RKO (cell line): ENCODE data around the gene PBOV1.
"Not testable (repeated sequence)": the region's sequence is repeated elsewhere in the genome, so short reads cannot be mapped to it uniquely, and the experiment has no call there.

Experiments
- DNase-seq: peaks from one replicate; pipeline ENCODE4 v3.0.0-alpha.2; 2016; ENCODE audit warnings: low spot score

The PBOV1 gene

GRCh38 chr6:138237463-138237862, 19.2 kb upstream of the PBOV1 start:
- no peak for DNase-seq

DNA sequence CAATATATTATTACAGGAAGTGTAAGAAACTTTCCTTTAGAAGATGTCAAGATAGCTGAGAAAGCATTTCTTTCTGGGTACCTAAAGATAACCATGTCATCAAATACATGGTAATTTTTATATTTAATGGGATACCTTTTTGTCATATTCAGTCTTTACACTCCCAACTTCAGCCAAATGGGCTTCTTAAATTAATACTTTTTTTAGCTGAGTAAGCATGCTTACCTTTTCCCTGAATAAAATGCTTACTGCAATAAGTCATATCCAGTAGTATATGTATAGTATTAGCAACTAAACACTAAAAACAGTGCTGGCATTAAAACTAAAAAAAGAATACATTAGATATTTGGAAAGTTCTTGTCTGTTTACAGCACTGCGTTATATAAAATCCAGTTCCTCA, 17.4 kb upstream of the PBOV1 start:
- DNase-seq, result no peak

DNA sequence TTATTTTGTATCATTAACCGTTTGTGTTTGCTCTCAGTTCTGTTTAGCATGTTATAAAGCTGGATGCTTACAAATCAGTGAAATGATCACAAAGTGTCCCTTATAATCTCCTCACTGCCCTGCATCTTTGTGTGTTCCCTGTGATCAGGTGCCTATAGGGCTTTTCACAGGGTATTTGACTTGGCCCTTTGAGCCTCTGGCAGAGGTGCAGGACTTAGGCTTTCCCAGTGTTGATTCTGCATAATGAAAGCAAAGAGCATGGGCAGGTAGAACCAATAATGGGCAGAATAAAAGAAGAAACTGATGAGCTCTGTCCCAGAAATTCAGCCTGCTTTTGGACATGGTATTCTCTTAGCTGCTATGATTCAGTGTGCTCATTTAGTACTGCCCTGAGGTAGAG, 16.9 kb upstream of the PBOV1 start:
- DNase-seq, result no peak

DNA sequence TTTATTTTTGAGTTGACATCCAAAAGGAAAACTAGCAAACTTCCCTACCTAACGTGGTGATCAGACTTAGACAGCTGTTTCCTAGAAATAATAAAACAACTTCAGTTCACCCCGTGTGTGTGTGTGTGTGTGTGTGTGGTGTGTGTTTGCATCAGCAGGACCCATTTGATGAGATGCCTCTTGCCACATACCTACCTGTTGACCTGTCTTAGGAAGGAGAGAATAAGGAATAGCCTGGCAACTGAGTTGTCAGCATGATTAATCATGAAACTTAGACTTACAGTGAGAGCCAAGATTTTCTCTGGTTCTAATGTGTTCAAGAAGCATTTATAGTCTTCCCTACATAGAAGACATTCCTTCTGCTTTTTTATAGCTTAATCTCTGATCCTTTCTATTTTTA, 16.1 kb upstream of the PBOV1 start:
- DNase-seq, result no peak

DNA sequence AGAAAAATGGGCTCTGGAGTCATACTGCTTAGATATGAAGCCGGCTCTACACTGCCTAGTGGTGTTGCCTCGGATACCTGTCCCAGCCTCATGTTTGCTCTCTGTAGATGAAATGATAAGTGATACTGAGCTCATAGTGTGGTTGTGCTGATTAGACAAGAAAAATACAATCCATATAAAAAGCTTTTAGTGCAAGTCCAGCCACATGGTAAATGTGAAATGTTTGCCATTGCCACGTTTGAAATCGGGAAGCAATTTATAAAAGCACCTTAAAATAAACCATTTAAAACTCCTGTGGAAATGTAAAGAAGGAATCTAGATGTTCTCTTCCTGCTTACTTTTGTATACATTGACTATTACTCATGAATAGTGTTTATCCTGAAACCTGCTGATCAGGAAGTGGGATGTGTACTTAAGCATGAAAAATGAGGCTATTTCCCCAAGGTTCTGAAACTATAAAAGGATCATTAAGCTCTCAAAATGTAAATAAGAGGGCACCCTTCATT, 13.1 kb upstream of the PBOV1 start:
- no peak for DNase-seq

GRCh38 chr6:138230759-138231380, 12.6 kb upstream of the PBOV1 start:
- no peak for DNase-seq

DNA sequence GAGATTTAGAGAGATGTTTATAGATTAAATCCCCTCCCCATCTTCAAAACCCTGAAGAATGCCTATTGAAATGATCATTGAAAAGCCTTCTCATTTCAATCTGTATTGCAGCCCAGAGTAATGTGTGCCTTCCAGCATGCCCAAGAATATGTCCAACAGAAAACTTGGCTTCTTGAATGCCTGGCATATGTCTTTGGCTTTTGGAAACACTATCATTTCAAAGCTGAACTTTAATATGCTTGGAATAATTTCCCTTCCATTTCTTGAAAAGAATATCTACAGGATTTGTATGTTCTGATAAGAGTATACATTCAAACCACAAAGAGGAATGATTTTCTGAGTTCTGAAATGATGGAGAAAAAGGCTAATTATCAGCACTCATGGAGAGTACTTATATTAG, 11.9 kb upstream of the PBOV1 start:
- no peak for DNase-seq

DNA sequence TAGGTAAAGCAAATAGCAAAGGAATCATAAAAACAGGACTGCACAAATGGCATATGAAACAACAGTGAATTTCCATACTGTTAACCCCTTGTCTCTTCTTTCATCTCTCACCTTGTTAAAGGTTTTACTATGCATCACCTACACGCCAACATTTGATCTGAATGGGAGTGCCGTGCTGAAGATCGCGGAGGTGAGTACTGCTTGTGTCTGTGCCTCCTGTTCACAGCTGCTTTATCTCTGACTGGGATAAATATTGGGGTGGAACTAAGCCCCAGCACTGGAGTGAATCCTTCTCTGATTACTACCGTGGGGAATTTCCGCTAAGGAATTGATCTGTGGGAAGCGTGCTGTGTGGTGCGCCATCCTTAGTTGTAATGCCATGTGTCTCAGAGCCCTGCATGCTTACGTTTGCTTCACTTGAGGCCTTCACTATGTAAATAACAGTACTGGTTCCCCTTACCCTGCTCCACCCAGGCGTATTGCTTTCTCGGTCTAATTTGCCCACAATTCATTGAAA, 11.4 kb upstream of the PBOV1 start:
- no peak for DNase-seq

DNA sequence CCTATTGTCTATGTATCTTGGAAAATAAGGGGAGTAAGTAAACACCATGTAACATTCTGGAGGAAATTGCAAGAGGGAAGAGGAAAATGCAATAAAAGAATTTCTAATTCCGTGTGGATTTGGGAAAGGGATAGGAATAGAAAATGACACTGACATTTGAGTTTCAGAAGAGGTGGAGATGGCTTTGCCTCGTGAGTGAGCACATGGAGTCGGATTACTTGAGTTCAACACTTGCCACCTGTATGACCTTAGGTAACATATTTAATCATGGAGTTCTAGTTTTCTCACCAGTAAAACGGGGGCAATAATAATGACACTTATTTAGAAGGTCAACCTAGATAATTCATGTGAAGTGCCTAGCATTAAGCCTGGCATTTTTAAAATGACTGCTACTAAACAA, 10.8 kb upstream of the PBOV1 start:
- no peak for DNase-seq

DNA sequence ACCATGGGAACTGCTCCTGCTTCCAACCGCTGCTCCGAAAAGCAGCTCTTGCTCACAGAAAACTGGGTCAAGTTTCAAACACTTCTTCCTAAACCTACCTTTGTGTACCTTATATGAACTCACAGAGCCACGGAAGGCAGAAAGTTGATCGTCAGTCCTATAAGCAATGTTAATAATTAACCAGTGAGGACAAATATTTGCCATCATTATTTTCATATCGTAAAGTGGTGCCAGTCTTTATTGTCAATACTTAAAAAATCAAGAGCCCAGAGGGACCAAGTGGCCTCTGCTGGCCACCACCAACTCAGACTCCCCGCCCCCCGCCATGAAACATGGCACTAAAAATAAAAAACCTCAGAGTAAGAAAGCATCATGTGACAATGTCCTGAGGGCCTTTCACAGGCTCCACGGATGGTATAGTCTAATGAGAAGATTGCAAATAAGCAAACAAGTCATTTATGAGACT, 9.1 kb upstream of the PBOV1 start:
- no peak for DNase-seq

DNA sequence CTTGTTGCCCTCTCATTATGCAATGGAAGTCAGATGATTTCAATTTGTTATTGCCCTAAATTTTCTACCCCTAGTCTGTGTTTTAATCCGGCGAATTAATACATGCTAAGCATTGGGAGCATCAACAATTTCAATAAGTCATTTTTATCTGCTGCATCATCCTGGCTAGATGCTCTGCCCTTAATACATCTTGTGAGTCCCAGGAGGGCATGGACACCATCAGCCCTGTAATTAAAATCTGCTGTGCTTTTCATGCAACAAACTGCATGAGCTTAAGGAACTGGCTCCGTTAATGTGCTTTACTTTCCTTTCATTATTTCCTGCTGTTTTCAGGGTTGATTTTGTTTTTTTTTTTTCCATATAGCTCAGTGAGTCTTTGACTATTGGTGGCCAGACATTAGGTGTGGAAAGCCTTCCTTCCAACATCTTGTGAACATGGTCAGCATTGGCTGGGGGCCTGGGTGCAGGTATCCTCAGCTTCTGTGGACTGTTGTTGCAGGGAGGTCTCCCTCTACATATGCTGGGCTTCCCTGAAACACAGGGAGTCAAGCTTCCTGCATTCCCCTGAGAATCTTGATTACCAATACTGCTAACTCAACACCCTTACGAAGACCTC, 8.5 kb upstream of the PBOV1 start:
- DNase-seq, result no peak

DNA sequence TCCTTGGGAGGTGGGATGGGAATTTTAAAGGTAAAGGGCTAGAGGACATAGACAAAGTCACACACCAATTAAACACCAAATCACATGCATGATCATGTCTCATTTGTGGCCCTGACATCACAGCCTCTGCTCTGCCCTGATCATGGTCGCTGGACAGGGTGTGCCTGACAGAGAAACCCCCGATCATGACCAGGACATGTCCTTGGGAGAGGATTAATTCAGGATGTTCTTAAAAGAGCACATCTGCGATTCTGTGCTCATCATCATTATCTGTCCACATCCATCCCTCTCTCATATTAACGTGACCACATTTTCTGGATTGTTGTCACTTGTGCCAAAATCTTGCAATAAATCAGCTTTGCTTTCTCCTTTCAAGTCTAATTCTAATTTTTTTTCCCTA, 7.7 kb upstream of the PBOV1 start:
- no peak for DNase-seq

- DNase-seq, result no peak
Measured at GRCh38 chr6:138222901-138223546, 4.7 kb upstream of the PBOV1 start.

GRCh38 chr6:138219901-138220300, 1.6 kb upstream of the PBOV1 start:
- DNase-seq, result no peak

- DNase-seq, result no peak
Measured at GRCh38 chr6:138219398-138219797, 1.1 kb upstream of the PBOV1 start.

- DNase-seq, result no peak
Measured at GRCh38 chr6:138215093-138215782, 3.1 kb downstream of the PBOV1 start.

GRCh38 chr6:138212530-138212929, 5.8 kb downstream of the PBOV1 start:
- not testable (repeated sequence) for DNase-seq

DNA sequence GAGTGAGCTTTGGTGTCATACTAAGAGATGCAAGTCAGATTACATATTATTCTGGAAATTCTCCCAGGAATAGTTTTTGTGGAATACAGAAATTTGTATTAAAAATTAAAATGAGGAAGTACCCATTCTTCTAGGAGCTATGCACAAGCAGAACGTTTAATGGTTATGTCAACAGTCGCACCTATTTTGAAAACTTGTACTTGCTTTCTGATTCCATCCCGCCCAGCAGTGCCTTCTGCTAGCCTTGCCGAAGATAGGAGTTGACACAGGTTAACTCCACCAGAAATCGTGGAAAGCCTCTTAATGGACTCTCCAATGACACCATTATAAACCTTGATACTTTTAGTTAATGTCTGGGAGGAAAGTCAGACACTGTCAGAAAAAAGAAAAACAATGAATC, 6.7 kb downstream of the PBOV1 start:
- no peak for DNase-seq

DNA sequence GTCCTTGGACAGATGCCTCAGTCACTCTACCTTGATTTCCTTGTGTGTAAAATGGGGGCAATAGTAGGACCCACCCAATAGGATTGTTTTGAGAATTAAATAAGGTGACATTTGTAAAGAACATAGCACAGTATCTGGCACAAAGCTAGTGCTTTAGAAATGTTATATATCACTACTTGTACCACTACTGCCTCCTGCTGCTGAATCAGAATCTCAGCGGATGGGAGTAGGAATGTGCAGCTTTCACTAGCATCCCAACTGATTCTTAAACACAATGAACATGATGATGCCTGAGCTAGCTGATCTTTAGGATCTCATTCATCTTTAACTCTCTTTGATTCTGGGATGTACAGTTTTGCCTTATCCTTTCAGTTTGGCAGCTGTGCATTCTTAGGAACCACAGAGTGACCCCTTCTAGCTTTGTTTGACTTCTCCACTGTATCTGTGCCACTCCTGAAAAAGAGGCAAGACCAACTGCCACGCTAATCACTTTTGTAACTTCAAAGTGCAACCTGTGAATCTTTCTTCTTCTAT, 7.2 kb downstream of the PBOV1 start:
- no peak for DNase-seq

- DNase-seq, result no peak
Measured at GRCh38 chr6:138206862-138207261, 11.4 kb downstream of the PBOV1 start.

DNA sequence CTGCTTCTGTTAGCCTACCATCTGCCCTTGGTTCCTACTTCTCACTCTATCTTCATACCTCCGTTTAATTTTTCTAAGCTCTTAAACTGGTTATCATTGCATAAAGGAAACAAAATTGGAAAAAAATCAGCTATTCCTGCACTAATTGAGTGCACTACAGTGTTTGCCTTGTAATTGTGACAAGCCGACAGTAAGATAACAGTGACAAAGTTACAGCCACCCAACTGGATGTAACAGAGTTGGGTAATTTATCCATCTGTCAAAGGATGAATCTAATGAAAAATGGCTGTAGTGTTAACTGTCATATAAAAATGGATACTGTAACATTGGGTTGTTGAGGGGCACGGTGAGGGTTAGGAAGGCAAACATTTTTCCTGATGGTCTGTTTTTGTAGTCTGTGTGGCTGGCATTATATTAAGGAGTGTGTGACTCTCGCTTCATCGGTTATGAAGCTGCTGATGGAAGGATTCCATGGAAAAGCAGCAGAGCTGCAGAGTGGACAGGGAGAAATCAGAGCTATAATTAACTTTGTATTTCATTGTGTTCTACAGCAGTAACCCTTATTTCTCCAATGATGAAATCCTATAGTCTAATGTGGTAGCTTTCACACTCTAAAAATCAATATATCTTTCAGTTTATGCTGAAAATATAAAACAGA, 12.7 kb downstream of the PBOV1 start:
- no peak for DNase-seq
